Erythroblast (primary cell): Measurements from ENCODE around the gene SMURF1.

Source experiments
- GATA1 ChIP-seq: IDR thresholded peaks from 2 replicates; pipeline ENCODE4 v1.6.1; 2011; ENCODE audit warnings: low read depth, mild to moderate bottlenecking, control low read depth, low read length, moderate library complexity
- POLR2A ChIP-seq: IDR thresholded peaks from 2 replicates; pipeline ENCODE4 v1.6.1; 2011; ENCODE audit warnings: mild to moderate bottlenecking, low read length

GRCh38 chr7:99120501-99120900 lies 23.4 kb downstream of the SMURF1 start:
- no peak for TF ChIP-seq POLR2A
- TF ChIP-seq GATA1, result no peak
